ENCODE data around the gene RASGRF1.

The RASGRF1 gene

GRCh38 chr15:78993931-78994530, 96.5 kb downstream of the RASGRF1 start:
- no peak for DNase-seq (ENCODE audit: low spot score)
- TF ChIP-seq CTCF (IDR thresholded peaks at IDR 0.05; ENCODE audit: extremely low read depth, missing control alignments), result no peak

- no peak for TF ChIP-seq CTCF (IDR thresholded peaks at IDR 0.05; ENCODE audit: extremely low read depth, missing control alignments)
- DNase-seq (ENCODE audit: low spot score), result no peak
These were observed 97.2 kb downstream of the RASGRF1 start for GRCh38 chr15:78993257-78993930.

GRCh38 chr15:78992416-78993256, 97.9 kb downstream of the RASGRF1 start:
- DNase-seq (ENCODE audit: low spot score), result no peak
- no peak for TF ChIP-seq CTCF (IDR thresholded peaks at IDR 0.05; ENCODE audit: extremely low read depth, missing control alignments)

- no peak for DNase-seq (ENCODE audit: low spot score)
- TF ChIP-seq CTCF (IDR thresholded peaks at IDR 0.05; ENCODE audit: extremely low read depth, missing control alignments), result no peak
These were observed 98.7 kb downstream of the RASGRF1 start for GRCh38 chr15:78991879-78992278.

GRCh38 chr15:78991476-78991875, 99.1 kb downstream of the RASGRF1 start:
- no peak for DNase-seq (ENCODE audit: low spot score)
- TF ChIP-seq CTCF (IDR thresholded peaks at IDR 0.05; ENCODE audit: extremely low read depth, missing control alignments), result no peak

- no peak for DNase-seq (ENCODE audit: low spot score)
- no peak for TF ChIP-seq CTCF (IDR thresholded peaks at IDR 0.05; ENCODE audit: extremely low read depth, missing control alignments)
These were observed 100.3 kb downstream of the RASGRF1 start for GRCh38 chr15:78990278-78990677.

- no peak for TF ChIP-seq CTCF (IDR thresholded peaks at IDR 0.05; ENCODE audit: extremely low read depth, missing control alignments)
- no peak for DNase-seq (ENCODE audit: low spot score)
These were observed 100.8 kb downstream of the RASGRF1 start for GRCh38 chr15:78989701-78990240.
